D721Med (cell line): ENCODE measurements around the gene SH3GL2.

Source experiments
- DNase-seq: peaks from one replicate; pipeline ENCODE4 v3.0.0; 2011; ENCODE audit warnings: low spot score; ENCODE audit not compliant: insufficient read length
- FAIRE-seq: peaks from 2 replicates; lab custom pipeline; 2011; peaks lifted over from hg19 to GRCh38; lab: Jason Lieb, UNC
- CTCF ChIP-seq: IDR thresholded peaks from 2 replicates; pipeline ENCODE4 v1.5.1; 2012; ENCODE audit warnings: mild to moderate bottlenecking, control low read depth; ENCODE audit not compliant: insufficient read depth; ENCODE audit errors: missing control alignments

Gene SH3GL2

GRCh38 chr9:17637229-17637628 is 58.4 kb downstream of the SH3GL2 start:
- no peak for FAIRE-seq
- no peak for TF ChIP-seq CTCF
- DNase-seq = no peak

- no peak for DNase-seq
- no peak for TF ChIP-seq CTCF
- FAIRE-seq = no peak
These were observed 69.7 kb downstream of the SH3GL2 start for GRCh38 chr9:17648516-17648915.

- DNase-seq (no peak), FAIRE-seq (no peak)
- no peak for TF ChIP-seq CTCF
These were observed 72.9 kb downstream of the SH3GL2 start for GRCh38 chr9:17651725-17652124.

GRCh38 chr9:17653947-17654465 is 75.1 kb downstream of the SH3GL2 start:
- no peak for TF ChIP-seq CTCF
- no peak for DNase-seq
- no peak for FAIRE-seq

GRCh38 chr9:17656889-17657288 is 78.0 kb downstream of the SH3GL2 start:
- FAIRE-seq = no peak
- no peak for TF ChIP-seq CTCF

GRCh38 chr9:17658237-17658636 is 79.4 kb downstream of the SH3GL2 start:
- no peak for TF ChIP-seq CTCF
- DNase-seq (no peak), FAIRE-seq (no peak)

More at GRCh38 chr9:17656889-17657288, 78.0 kb downstream of the SH3GL2 start:
- DNase-seq = no peak

- no peak for DNase-seq
- TF ChIP-seq CTCF = no peak
- FAIRE-seq = no peak
These were observed 81.3 kb downstream of the SH3GL2 start for GRCh38 chr9:17660158-17660557.
